T-cell (primary cell): ENCODE measurements around the gene PIP5K1A. TPM values are rescaled to one million over a fixed set of nuclear protein-coding genes. Genes with fewer than 3 reads are reported as not detected.

Experiments used
- ATAC-seq, 4 experiments: fragments of 200-7000 bp in 3 of 4; fragments of 150-1000 bp in 1 of 4; cut with Tn5 transposase; replicated peaks in 1 of 4; 1 replicate in 3 of 4; 2 replicates in 1 of 4; pipeline ENCODE4 v1.10.0; 2021; ENCODE audit warnings: moderate library complexity in 3 of 4, mild to moderate bottlenecking in 2 of 4, moderate number of reproducible peaks in 1 of 4
- CTCF ChIA-PET, 2 donors: fragments of 300-600 bp; sonication (Branson Sonifier 250); formaldehyde crosslinking; loops; one replicate each; lab custom pipeline; 2022; ENCODE audit warnings: antibody characterized with exemption in 2 of 2; lab: Charles Lee
- POLR2A ChIA-PET, 2 donors: fragments of 300-600 bp; sonication (Branson Sonifier 250); formaldehyde crosslinking; loops; one replicate each; lab custom pipeline; 2022; ENCODE audit warnings: antibody characterized with exemption in 2 of 2; lab: Charles Lee
- DNase-seq, 35 experiments: peaks; one replicate each; pipeline versions ENCODE4 v3.0.0 to v3.0.0-alpha.2; 2013 to 2023
- H3K27ac ChIP-seq: one replicate; pipeline ENCODE4 v1.5.1; 2013; ENCODE audit warnings: low read length
- H3K27me3 ChIP-seq, 2 experiments: replicated peaks in 1 of 2; 1 replicate in 1 of 2; 2 replicates in 1 of 2; pipeline versions ENCODE4 v1.6.1 to v1.7.0; 2013; ENCODE audit warnings: low read length in 1 of 2, mixed read lengths in 1 of 2; ENCODE audit not compliant: control insufficient read depth in 2 of 2, insufficient read depth in 2 of 2; ENCODE audit errors: extremely low read depth in 1 of 2
- H3K36me3 ChIP-seq, 2 donors: 1 replicate in 1 of 2; 2 replicates in 1 of 2; pipeline versions ENCODE4 v1.6.1 to v1.7.0; 2013; ENCODE audit warnings: low read length in 1 of 2; ENCODE audit not compliant: control insufficient read depth in 2 of 2, insufficient read depth in 1 of 2; ENCODE audit errors: extremely low read depth in 1 of 2
- H3K4me1 ChIP-seq, 2 experiments: 1 replicate in 1 of 2; 2 replicates in 1 of 2; pipeline versions ENCODE4 v1.6.1 to v1.7.0; 2013; ENCODE audit warnings: low read length in 2 of 2, mixed read lengths in 1 of 2; ENCODE audit not compliant: insufficient read depth in 2 of 2, control insufficient read depth in 1 of 2; ENCODE audit errors: extremely low read depth in 1 of 2
- H3K4me3 ChIP-seq, 2 donors: 1 replicate in 1 of 2; 2 replicates in 1 of 2; pipeline versions ENCODE4 v1.5.1 to v1.7.0; 2013; ENCODE audit warnings: mild to moderate bottlenecking in 2 of 2, low read length in 1 of 2, moderate library complexity in 1 of 2; ENCODE audit not compliant: control insufficient read depth in 1 of 2; ENCODE audit errors: extremely low read depth in 1 of 2
- H3K9me3 ChIP-seq: 2 replicates; pipeline ENCODE4 v1.7.0; 2013
- H3K27ac Mint-ChIP-seq, 2 donors: one replicate each; pipeline ENCODE4 v1.8.0; 2020 to 2021; ENCODE audit warnings: mild to moderate bottlenecking in 2 of 2, mixed read lengths in 2 of 2
- H3K27me3 Mint-ChIP-seq, 2 donors: one replicate each; pipeline ENCODE4 v1.8.0; 2021 to 2022; ENCODE audit warnings: mixed read lengths in 2 of 2
- H3K36me3 Mint-ChIP-seq: one replicate; pipeline ENCODE4 v1.8.0; 2021; ENCODE audit warnings: mixed read lengths
- H3K4me1 Mint-ChIP-seq, 3 donors: one replicate each; pipeline ENCODE4 v1.8.0; 2020 to 2022; ENCODE audit warnings: mixed read lengths in 3 of 3, mild to moderate bottlenecking in 1 of 3
- H3K4me3 Mint-ChIP-seq, 3 donors: one replicate each; pipeline ENCODE4 v1.8.0; 2020 to 2022; ENCODE audit warnings: mild to moderate bottlenecking in 3 of 3, mixed read lengths in 3 of 3, moderate library complexity in 3 of 3
- H3K9me3 Mint-ChIP-seq, 3 donors: one replicate each; pipeline ENCODE4 v1.8.0; 2020 to 2022; ENCODE audit warnings: mixed read lengths in 3 of 3
- WGBS: methylation state at CpG from one replicate; pipeline ENCODE4 v1.1.5; 2013; ENCODE audit warnings: missing lambda C conversion rate; ENCODE audit not compliant: insufficient coverage; 5-methylcytosine and 5-hydroxymethylcytosine counted together
- total RNA-seq, 35 experiments: library from RNA in 6 of 35; stranded (reverse) in 6 of 35; fragments of 120-200 nt in 1 of 35; gene quantifications; one replicate each; pipeline versions ENCODE4 v1.2.1 to v1.2.4 and lab custom pipeline; 2013 to 2026

The PIP5K1A gene
- total RNA-seq, 5 donors from 2014 or later (not counting 1 experiment from before 2014, with no cell fraction given): 39.2 to 52.7 (median 48.0) TPM

DNA sequence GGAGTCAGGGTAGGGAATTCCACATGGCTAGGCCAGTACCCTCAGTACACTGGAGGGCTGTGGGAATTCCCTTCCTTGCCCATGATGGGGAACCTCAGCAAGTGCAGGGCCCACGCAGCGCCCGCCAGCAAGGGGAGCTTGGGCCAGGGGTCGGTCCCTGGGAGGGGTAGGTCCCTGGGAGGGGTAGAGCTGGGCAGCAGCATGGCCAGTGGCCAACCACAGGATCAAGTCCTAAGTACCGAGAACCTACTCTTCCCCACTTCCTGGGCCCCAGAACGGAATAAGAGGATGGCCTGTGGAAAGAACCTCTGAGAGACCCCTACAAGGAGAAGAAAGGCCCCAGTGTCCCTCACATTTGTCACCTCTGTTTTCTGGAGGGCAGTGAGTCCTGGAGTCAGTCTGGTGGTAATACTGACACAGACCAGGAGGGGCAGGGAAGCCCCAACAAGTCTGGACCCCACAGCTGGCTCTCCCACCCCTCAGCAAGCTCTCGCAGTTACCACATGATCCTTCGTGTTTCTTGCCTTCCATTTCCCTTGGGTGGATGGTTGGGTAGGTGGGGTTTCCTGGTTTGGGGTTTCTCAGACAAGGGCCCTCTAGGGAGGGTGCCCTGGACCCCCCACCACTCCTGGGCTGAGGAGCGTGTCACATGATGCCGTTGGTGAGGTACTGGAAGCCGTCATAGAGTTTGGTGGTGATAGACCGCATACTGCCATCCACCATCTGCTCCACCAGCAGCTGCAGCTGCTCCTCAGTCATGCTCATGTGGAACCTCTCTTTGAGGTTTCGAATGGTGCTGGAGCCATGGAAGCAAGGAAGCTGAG lies 94.1 kb downstream of the PIP5K1A start:
- POLR2A ChIA-PET: interaction anchor here in 1 of 2 donors (0.5 kb wide), 1 partner anchor 72 kb away, joined by 4 read pairs; no protein-coding TSS in a partner anchor
- H3K27ac ChIP-seq: no peak overlapping the region
- peaks cover 29% of the 10 kb centered on the region for H3K36me3 Mint-ChIP-seq
- no peak overlapping the region for H3K4me3 Mint-ChIP-seq
- CTCF ChIA-PET: no interaction called here
- H3K4me1 Mint-ChIP-seq: peaks cover 6 to 14% (median 12%) of the 10 kb centered on the region in 3 donors
- peaks cover 37 to 94% of the 10 kb centered on the region in 2 donors for H3K36me3 ChIP-seq
- ATAC-seq (peak in 1 of 4 experiments; percentile 44), DNase-seq (peak in 3 of 35 experiments; percentile 15 to 52 (median 17))
- no peaks in the 10 kb centered on the region for H3K27me3 Mint-ChIP-seq
- no peaks in the 10 kb centered on the region for H3K9me3 Mint-ChIP-seq
- peaks cover 0 to 22% of the 10 kb centered on the region in 2 experiments for H3K4me1 ChIP-seq
- peak overlapping the region; percentile 36 to 65 for H3K27ac Mint-ChIP-seq
- no peaks in the 10 kb centered on the region for H3K9me3 ChIP-seq
- WGBS: 86% methylated on average over 4 of the region's 13 CpGs
- no peak overlapping the region for H3K4me3 ChIP-seq
- H3K27me3 ChIP-seq: no peaks in the 10 kb centered on the region

GRCh38 chr1:151293093-151293492 lies 94.7 kb downstream of the PIP5K1A start:
- DNase-seq (no peak), ATAC-seq (no peak)
- no peak overlapping the region for H3K27ac ChIP-seq
- peaks cover 6 to 14% (median 12%) of the 10 kb centered on the region in 3 donors for H3K4me1 Mint-ChIP-seq
- CTCF ChIA-PET: no interaction called here
- no peak overlapping the region for H3K4me3 ChIP-seq
- H3K36me3 Mint-ChIP-seq: peaks cover 33% of the 10 kb centered on the region
- peak overlapping the region; percentile 27 to 75 for H3K27ac Mint-ChIP-seq
- H3K27me3 Mint-ChIP-seq: no peaks in the 10 kb centered on the region
- H3K27me3 ChIP-seq: no peaks in the 10 kb centered on the region
- H3K9me3 Mint-ChIP-seq: no peaks in the 10 kb centered on the region
- WGBS: 98% methylated on average over 4 of the region's 6 CpGs
- no peak overlapping the region for H3K4me3 Mint-ChIP-seq
- POLR2A ChIA-PET: no interaction called here
- H3K9me3 ChIP-seq: no peaks in the 10 kb centered on the region
- peaks cover 0 to 22% of the 10 kb centered on the region in 2 experiments for H3K4me1 ChIP-seq
- peaks cover 34 to 94% of the 10 kb centered on the region in 2 donors for H3K36me3 ChIP-seq

DNA sequence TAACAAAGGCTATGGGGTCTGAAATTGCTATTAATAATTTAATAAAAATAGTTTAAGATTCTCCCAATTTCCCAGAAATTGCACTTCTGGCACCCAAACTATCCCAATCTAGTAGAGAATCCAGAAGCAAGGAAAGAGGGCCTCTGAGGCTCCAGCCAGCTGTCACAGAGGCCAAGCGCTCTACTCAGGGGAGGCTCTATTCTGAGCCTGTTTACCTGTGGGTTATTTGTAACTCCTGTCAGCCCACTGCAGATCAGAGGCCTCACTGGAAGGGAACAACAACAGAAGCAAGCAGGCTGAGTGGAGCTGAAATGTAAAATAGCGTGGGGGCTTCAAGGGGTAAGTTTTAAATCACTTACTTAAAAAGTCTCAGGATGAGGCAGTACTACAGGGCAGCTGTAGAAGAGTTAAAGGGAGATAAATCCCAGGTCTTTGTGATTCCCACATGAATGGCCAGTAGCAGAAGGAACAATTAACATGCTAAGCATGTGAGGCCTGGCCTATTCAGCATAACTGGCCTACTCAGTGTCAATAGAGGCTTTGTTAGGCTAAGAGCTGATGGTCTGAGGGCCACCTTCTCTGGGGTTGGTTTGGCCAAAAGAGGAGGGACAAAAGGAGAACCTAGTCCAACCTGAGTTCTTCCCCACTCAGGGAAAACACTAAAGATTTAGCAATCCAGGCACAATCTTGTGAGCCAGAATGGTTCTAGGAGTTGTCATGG lies 96.5 kb downstream of the PIP5K1A start:
- DNase-seq (no peak), ATAC-seq (no peak)
- H3K27me3 ChIP-seq: no peaks in the 10 kb centered on the region
- Mint-ChIP-seq H3K27ac (peak overlapping the region in 1 of 2 donors; percentile 48), H3K4me1 (peaks cover 0 to 2% (median 0%) of the 10 kb centered on the region in 3 donors), H3K27me3 (no peaks in the 10 kb centered on the region), H3K36me3 (peaks cover 41% of the 10 kb centered on the region), H3K4me3 (no peak overlapping the region), H3K9me3 (no peaks in the 10 kb centered on the region)
- H3K4me1 ChIP-seq: peaks cover 0 to 6% of the 10 kb centered on the region in 2 experiments
- ChIA-PET POLR2A (no interaction called here), CTCF (interaction anchor here in 1 of 2 donors (1.2 kb wide), 1 partner anchor 43 kb away, joined by 4 read pairs; no protein-coding TSS in a partner anchor)
- H3K9me3 ChIP-seq: no peaks in the 10 kb centered on the region
- H3K27ac ChIP-seq: no peak overlapping the region
- no peak overlapping the region for H3K4me3 ChIP-seq
- WGBS: 94% methylated on average over 2 of the region's 2 CpGs
- peaks cover 38 to 93% of the 10 kb centered on the region in 2 donors for H3K36me3 ChIP-seq

Other genes starting within 250 kb of the PIP5K1A start
- gene CERS2, start 223.7 kb upstream of the PIP5K1A start, total RNA-seq: 100 to 1,000 TPM in 4 of 5 donors, 10 to 100 TPM in 1; 74.3 to 153 (median 135) TPM
- gene ANXA9, start 216.3 kb upstream of the PIP5K1A start, total RNA-seq: under 1 TPM in 2 of 5 donors, not detected in 3; 0.15 to 0.16 TPM
- gene MINDY1, start 191.7 kb upstream of the PIP5K1A start, total RNA-seq: 10 to 100 TPM; 15.3 to 26.8 (median 19.0) TPM
- gene PRUNE1, start 190.1 kb upstream of the PIP5K1A start, total RNA-seq: 10 to 100 TPM; 15.3 to 31.3 (median 24.9) TPM
- 1 to 10 TPM in 3 of 5 donors, under 1 TPM in 2; 0.54 to 2.6 (median 2.2) TPM for gene BNIPL, start 162.0 kb upstream of the PIP5K1A start, total RNA-seq
- gene C1orf56, start 150.8 kb upstream of the PIP5K1A start, total RNA-seq: 1 to 10 TPM in 4 of 5 donors, under 1 TPM in 1; 0.61 to 4.8 (median 3.3) TPM
- 100 to 1,000 TPM; 419 to 475 (median 450) TPM for gene CDC42SE1, start 138.9 kb upstream of the PIP5K1A start, total RNA-seq
- gene MLLT11, start 138.2 kb upstream of the PIP5K1A start, total RNA-seq: 1 to 10 TPM; 3.6 to 4.9 (median 3.9) TPM
- 10 to 100 TPM; 29.6 to 41.3 (median 32.5) TPM for gene GABPB2, start 127.8 kb upstream of the PIP5K1A start, total RNA-seq
- gene SEMA6C, start 51.9 kb upstream of the PIP5K1A start, total RNA-seq: 10 to 100 TPM in 1 of 5 donors, 1 to 10 TPM in 4; 2.5 to 11.5 (median 8.5) TPM
- 10 to 100 TPM in 3 of 5 donors, 1 to 10 TPM in 2; 3.7 to 41.2 (median 38.8) TPM for gene TNFAIP8L2, start 41.9 kb upstream of the PIP5K1A start, total RNA-seq
- 1 to 10 TPM in 3 of 5 donors, under 1 TPM in 2; 0.68 to 3.2 (median 2.3) TPM for gene LYSMD1, start 32.6 kb upstream of the PIP5K1A start, total RNA-seq
- 10 to 100 TPM; 35.4 to 60.4 (median 52.4) TPM for gene SCNM1, start 32.4 kb upstream of the PIP5K1A start, total RNA-seq
- gene TMOD4, start 22.6 kb upstream of the PIP5K1A start, total RNA-seq: 1 to 10 TPM; 1.9 to 6.2 (median 5.3) TPM
- 10 to 100 TPM; 50.2 to 84.5 (median 58.9) TPM for gene VPS72, start 8.4 kb upstream of the PIP5K1A start, total RNA-seq
- gene PSMD4, start 56.2 kb downstream of the PIP5K1A start, total RNA-seq: 100 to 1,000 TPM in 3 of 5 donors, 10 to 100 TPM in 2; 68.1 to 150 (median 133) TPM
- gene ZNF687, start 83.7 kb downstream of the PIP5K1A start, total RNA-seq: 10 to 100 TPM; 27.7 to 44.2 (median 40.5) TPM
- 10 to 100 TPM; 64.9 to 96.9 (median 75.4) TPM for gene PI4KB, start 128.9 kb downstream of the PIP5K1A start, total RNA-seq
- 10 to 100 TPM; 50.3 to 79.8 (median 70.2) TPM for gene RFX5, start 148.7 kb downstream of the PIP5K1A start, total RNA-seq
- 1 to 10 TPM in 1 of 5 donors, under 1 TPM in 2, not detected in 2; 0.72 to 1.2 (median 0.93) TPM for gene SELENBP1, start 174.2 kb downstream of the PIP5K1A start, total RNA-seq
- gene PSMB4, start 201.0 kb downstream of the PIP5K1A start, total RNA-seq: 100 to 1,000 TPM; 221 to 283 (median 232) TPM